ENCODE measurements around the gene CCDC93. TPM values are rescaled to one million over a fixed set of nuclear protein-coding genes. Genes with fewer than 3 reads are reported as not detected.

CCDC93 gene
- total RNA-seq, 1 donor from 2014 or later, result 39.1 TPM

DNA sequence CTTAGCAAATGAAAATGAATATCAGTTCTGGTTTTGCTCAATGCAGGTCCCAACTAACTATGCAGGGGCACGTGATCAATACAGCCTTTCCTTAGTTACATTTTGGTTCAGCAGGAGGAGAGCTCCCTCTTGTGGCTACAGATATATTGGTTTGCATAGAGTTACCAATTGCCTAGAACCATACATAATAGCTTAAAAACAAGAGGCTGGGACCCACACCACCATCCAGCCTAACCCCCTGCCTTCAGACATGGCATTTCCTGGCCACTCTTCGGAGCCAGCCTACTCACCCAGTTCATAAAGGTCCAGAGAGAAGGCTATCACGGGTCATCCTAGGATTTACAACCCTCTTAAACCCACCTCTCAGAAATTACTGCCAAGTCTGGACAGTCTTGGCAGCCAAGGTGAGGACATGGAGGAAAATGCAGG, 10.5 kb downstream of the CCDC93 start:
- DNase-seq (ENCODE audit: low read depth, low spot score), result peak; percentile 54
- peak; percentile 91 for TF ChIP-seq CTCF (conservative IDR thresholded peaks at IDR 0.05)
- Mint-ChIP-seq H3K4me3 (no peak overlapping the region), H3K36me3 (ENCODE audit: low read depth) (peaks cover 7% of the 10 kb centered on the region), H3K4me1 (peaks cover 5% of the 10 kb centered on the region), H3K9me3 (no peaks in the 10 kb centered on the region), H3K27ac (ENCODE audit: unreplicated experiment) (no peak overlapping the region), H3K27me3 (ENCODE audit: low read depth) (no peaks in the 10 kb centered on the region)

DNA sequence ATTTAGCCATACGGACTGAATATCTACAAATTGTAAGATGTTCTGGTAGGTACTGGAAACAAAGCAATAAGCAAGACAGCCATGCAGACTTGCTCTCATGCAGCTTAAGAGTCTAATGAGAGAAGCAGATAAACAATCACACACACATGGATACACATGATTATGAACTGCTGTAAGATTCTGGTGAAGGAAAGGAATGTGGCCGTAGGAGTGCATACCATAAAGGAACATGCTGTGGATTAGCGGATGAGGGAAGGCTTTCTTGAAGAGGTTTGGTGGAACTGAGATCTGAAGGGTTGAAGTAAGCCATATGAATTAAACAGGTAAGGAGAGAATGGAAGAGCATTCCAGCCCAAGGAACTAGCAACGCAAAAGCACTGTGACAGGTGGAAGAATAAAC, 13.8 kb downstream of the CCDC93 start:
- H3K4me1 Mint-ChIP-seq, result peaks cover 5% of the 10 kb centered on the region
- H3K4me3 Mint-ChIP-seq, result no peak overlapping the region
- no peaks in the 10 kb centered on the region for H3K9me3 Mint-ChIP-seq
- TF ChIP-seq CTCF (conservative IDR thresholded peaks at IDR 0.05), result no peak
- peaks cover 4% of the 10 kb centered on the region for H3K36me3 Mint-ChIP-seq (ENCODE audit: low read depth)
- H3K27me3 Mint-ChIP-seq (ENCODE audit: low read depth), result no peaks in the 10 kb centered on the region
- no peak for DNase-seq (ENCODE audit: low read depth, low spot score)
- peak overlapping the region; percentile 46 for H3K27ac Mint-ChIP-seq (ENCODE audit: unreplicated experiment)

DNA sequence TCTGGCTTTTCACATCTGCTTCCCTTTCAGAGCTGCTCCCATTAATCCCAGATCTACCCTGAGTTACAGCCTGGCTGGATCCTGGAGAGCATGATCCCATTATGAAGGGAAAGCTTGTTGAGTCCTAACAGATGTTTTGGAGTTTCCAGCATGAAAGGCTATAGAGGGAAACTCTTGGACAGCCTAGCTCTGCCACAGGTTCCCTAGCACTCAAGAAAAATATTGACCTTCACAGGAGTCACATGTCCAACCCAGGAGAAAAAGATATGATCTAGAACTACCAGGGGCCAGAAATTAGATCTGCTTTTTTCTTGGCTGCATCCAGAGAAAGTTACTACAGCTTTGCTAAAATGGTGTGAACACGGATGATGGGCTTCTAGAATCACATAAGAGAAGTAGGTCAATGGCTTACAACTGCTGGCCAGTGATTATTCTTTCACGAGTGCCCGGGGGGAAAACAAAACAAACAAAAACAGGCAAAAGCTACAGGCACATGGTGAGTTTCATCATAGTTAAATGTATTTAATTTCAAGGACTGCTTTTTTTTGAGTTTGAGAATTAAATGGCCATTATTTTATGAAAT, 15.9 kb downstream of the CCDC93 start:
- no peak for DNase-seq (ENCODE audit: low read depth, low spot score)
- TF ChIP-seq CTCF (conservative IDR thresholded peaks at IDR 0.05), result no peak
- H3K27me3 Mint-ChIP-seq (ENCODE audit: low read depth), result no peaks in the 10 kb centered on the region
- H3K4me3 Mint-ChIP-seq, result no peak overlapping the region
- peaks cover 4% of the 10 kb centered on the region for H3K36me3 Mint-ChIP-seq (ENCODE audit: low read depth)
- H3K9me3 Mint-ChIP-seq, result no peaks in the 10 kb centered on the region
- H3K4me1 Mint-ChIP-seq, result no peaks in the 10 kb centered on the region
- no peak overlapping the region for H3K27ac Mint-ChIP-seq (ENCODE audit: unreplicated experiment)

GRCh38 chr2:117996525-117996924, 17.3 kb downstream of the CCDC93 start:
- no peaks in the 10 kb centered on the region for H3K4me1 Mint-ChIP-seq
- no peak overlapping the region for H3K4me3 Mint-ChIP-seq
- H3K9me3 Mint-ChIP-seq, result no peaks in the 10 kb centered on the region
- H3K27me3 Mint-ChIP-seq (ENCODE audit: low read depth), result no peaks in the 10 kb centered on the region
- no peak for DNase-seq (ENCODE audit: low read depth, low spot score)
- no peak for TF ChIP-seq CTCF (conservative IDR thresholded peaks at IDR 0.05)
- no peak overlapping the region for H3K27ac Mint-ChIP-seq (ENCODE audit: unreplicated experiment)
- H3K36me3 Mint-ChIP-seq (ENCODE audit: low read depth), result peaks cover 4% of the 10 kb centered on the region

- H3K4me1 Mint-ChIP-seq, result no peaks in the 10 kb centered on the region
- no peak overlapping the region for H3K27ac Mint-ChIP-seq (ENCODE audit: unreplicated experiment)
These were observed 19.1 kb downstream of the CCDC93 start for GRCh38 chr2:117994729-117995128.

More at GRCh38 chr2:117994729-117995128, 19.1 kb downstream of the CCDC93 start:
- DNase-seq (ENCODE audit: low read depth, low spot score), result no peak
- Mint-ChIP-seq H3K36me3 (ENCODE audit: low read depth) (peaks cover 4% of the 10 kb centered on the region), H3K27me3 (ENCODE audit: low read depth) (no peaks in the 10 kb centered on the region), H3K9me3 (no peaks in the 10 kb centered on the region), H3K4me3 (no peak overlapping the region)
- TF ChIP-seq CTCF (conservative IDR thresholded peaks at IDR 0.05), result no peak
